Vagina (tissue), 2 donors: ENCODE data around the gene IFT122.

ENCODE experiments used
- POLR2A ChIP-seq, 2 donors: fragments of 450-650 bp; IDR thresholded peaks; one replicate each; pipeline ENCODE4 v1.6.1; 2017; ENCODE audit warnings: antibody characterized with exemption in 2 of 2, mild to moderate bottlenecking in 2 of 2, moderate library complexity in 2 of 2
- POLR2AphosphoS5 ChIP-seq, 2 donors: sonication (generic); formaldehyde crosslinking; IDR thresholded peaks; one replicate each; pipeline ENCODE4 v1.9.0; 2017; ENCODE audit warnings: antibody characterized with exemption in 2 of 2, mild to moderate bottlenecking in 2 of 2, low read depth in 1 of 2; ENCODE audit not compliant: insufficient read depth in 1 of 2
- TF ChIP-seq, protein P1 (sequence below), 3 experiments: fragments of 450-650 bp in 2 of 3; fragments of 200-600 bp in 1 of 3; sonication (generic) in 1 of 3; IDR thresholded peaks; one replicate each; pipeline ENCODE4 v1.5.1; 2017 to 2019; ENCODE audit warnings: antibody characterized with exemption in 3 of 3, mild to moderate bottlenecking in 2 of 3, moderate library complexity in 2 of 3

DNA sequence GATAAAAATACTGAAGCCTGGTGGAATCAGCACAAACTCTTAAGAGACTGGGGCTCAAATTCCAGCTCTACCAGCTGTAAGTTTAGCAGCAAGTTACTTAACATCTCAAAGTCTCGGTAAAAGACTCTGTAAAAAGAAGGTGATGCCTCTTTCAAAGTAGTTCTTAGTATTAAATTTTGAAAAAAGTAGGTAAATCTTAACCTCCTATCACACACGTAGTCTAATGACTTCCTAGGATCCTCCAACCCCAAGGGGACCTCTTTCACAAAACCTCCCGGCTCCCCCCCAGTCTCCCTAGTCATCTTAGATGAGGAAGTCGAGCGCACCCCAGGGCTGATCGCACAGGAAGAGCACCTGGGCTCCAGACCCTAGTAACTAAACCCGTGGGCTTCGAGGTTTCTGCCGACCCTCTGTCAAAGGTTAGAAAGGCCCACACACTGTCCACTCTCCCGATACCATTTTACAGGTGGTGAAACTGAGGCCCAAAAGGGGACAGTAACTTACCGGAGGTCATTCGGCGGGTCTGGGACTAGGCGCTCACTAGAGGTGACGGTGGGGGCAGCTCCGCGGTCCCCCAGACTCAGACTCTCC is 703 bp upstream of the IFT122 start:
- TF ChIP-seq, protein P1, sequence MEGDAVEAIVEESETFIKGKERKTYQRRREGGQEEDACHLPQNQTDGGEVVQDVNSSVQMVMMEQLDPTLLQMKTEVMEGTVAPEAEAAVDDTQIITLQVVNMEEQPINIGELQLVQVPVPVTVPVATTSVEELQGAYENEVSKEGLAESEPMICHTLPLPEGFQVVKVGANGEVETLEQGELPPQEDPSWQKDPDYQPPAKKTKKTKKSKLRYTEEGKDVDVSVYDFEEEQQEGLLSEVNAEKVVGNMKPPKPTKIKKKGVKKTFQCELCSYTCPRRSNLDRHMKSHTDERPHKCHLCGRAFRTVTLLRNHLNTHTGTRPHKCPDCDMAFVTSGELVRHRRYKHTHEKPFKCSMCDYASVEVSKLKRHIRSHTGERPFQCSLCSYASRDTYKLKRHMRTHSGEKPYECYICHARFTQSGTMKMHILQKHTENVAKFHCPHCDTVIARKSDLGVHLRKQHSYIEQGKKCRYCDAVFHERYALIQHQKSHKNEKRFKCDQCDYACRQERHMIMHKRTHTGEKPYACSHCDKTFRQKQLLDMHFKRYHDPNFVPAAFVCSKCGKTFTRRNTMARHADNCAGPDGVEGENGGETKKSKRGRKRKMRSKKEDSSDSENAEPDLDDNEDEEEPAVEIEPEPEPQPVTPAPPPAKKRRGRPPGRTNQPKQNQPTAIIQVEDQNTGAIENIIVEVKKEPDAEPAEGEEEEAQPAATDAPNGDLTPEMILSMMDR (IDR thresholded peaks at IDR 0.05): no peak
- TF ChIP-seq POLR2AphosphoS5 (IDR thresholded peaks at IDR 0.05; ENCODE audit: insufficient read depth in 1 of 2, low read depth in 1 of 2) (no peak), POLR2A (IDR thresholded peaks at IDR 0.05) (no peak)
